ENCODE data around the gene C1orf56. TPM values are rescaled to one million over a fixed set of nuclear protein-coding genes. Genes with fewer than 3 reads are reported as not detected.

C1orf56 gene
- polyA plus RNA-seq, 1 of the 3 experiments (the other 2 are of a cell fraction): 5.5 TPM

DNA sequence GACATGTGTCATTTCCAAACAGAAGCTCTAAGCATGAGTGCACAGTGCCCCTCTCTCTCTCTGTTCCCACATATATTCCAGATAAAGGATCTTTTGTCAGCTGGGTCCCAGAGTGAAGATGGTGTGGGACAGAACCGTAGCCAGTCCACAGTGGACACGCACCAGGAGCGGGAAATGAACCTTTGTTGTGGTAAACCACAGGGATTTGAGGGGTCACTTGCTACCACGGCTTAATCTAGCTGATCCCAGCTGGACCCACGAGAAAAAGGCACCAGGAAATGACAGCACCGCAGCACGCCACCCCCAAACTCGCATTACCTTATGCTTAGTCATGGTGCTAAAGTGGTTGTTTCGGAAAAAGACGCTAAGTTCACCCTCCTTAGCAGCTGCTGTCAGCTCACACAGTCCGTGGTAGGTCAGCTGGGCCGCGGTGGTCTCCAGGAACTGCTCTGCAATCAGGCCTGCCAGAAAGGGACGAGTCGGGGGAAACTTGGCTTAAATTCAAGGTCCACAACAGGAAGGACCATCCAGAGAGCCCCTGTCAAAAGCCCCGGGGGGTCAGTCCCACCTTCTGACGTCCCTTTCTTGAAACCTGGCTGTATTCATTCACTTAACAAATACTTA is 48.4 kb upstream of the C1orf56 start:
- H3K27ac ChIP-seq (ENCODE audit: low read depth in 2 of 2, low read length in 1 of 2): no peak overlapping the region
- 75% methylated on average over 12 of the region's 17 CpGs for WGBS (ENCODE audit: low lambda C conversion rate)
- H3K9me3 ChIP-seq: no peaks in the 10 kb centered on the region
- no peaks in the 10 kb centered on the region for H4K20me1 ChIP-seq (ENCODE audit: insufficient read depth)
- no peaks in the 10 kb centered on the region for H3K9me2 ChIP-seq
- H3K27me3 ChIP-seq (ENCODE audit: insufficient read depth): no peaks in the 10 kb centered on the region
- POLR2A ChIA-PET: interaction anchor here (1.2 kb wide), 1 partner anchor 49 kb away, joined by 3 read pairs; no protein-coding TSS in a partner anchor
- peaks cover 0 to 11% of the 10 kb centered on the region in 2 experiments for H3K36me3 ChIP-seq (replicated peaks in 1 of 2; ENCODE audit: control insufficient read depth in 1 of 2, insufficient read depth in 2 of 2, low read length in 1 of 2)
- no peaks in the 10 kb centered on the region for H3F3A ChIP-seq (replicated peaks; ENCODE audit: insufficient read depth)
- no peak for DNase-seq
- no peak overlapping the region for H3K9ac ChIP-seq
- no peaks in the 10 kb centered on the region for H3K79me2 ChIP-seq (ENCODE audit: insufficient read depth)
- no peaks in the 10 kb centered on the region; a peak in 1 of 4 replicates for H3K4me1 ChIP-seq (ENCODE audit: control insufficient read depth in 1 of 2, insufficient read depth in 2 of 2, low read depth in 1 of 2, low read length in 1 of 2)
- TF ChIP-seq, protein P1, sequence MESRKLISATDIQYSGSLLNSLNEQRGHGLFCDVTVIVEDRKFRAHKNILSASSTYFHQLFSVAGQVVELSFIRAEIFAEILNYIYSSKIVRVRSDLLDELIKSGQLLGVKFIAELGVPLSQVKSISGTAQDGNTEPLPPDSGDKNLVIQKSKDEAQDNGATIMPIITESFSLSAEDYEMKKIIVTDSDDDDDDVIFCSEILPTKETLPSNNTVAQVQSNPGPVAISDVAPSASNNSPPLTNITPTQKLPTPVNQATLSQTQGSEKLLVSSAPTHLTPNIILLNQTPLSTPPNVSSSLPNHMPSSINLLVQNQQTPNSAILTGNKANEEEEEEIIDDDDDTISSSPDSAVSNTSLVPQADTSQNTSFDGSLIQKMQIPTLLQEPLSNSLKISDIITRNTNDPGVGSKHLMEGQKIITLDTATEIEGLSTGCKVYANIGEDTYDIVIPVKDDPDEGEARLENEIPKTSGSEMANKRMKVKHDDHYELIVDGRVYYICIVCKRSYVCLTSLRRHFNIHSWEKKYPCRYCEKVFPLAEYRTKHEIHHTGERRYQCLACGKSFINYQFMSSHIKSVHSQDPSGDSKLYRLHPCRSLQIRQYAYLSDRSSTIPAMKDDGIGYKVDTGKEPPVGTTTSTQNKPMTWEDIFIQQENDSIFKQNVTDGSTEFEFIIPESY (IDR thresholded peaks at IDR 0.05; ENCODE audit: borderline replicate concordance, low read depth): no peak
- TF ChIP-seq FOXM1 (IDR thresholded peaks at IDR 0.05; ENCODE audit: low read depth) (no peak), TEAD4 (IDR thresholded peaks at IDR 0.05; ENCODE audit: borderline replicate concordance, insufficient read depth) (no peak), POLR2AphosphoS5 (IDR thresholded peaks at IDR 0.05; ENCODE audit: low read depth, low read length) (no peak), RXRA (IDR thresholded peaks at IDR 0.05; ENCODE audit: borderline replicate concordance, low read depth) (no peak)
- TF ChIP-seq, protein P2, sequence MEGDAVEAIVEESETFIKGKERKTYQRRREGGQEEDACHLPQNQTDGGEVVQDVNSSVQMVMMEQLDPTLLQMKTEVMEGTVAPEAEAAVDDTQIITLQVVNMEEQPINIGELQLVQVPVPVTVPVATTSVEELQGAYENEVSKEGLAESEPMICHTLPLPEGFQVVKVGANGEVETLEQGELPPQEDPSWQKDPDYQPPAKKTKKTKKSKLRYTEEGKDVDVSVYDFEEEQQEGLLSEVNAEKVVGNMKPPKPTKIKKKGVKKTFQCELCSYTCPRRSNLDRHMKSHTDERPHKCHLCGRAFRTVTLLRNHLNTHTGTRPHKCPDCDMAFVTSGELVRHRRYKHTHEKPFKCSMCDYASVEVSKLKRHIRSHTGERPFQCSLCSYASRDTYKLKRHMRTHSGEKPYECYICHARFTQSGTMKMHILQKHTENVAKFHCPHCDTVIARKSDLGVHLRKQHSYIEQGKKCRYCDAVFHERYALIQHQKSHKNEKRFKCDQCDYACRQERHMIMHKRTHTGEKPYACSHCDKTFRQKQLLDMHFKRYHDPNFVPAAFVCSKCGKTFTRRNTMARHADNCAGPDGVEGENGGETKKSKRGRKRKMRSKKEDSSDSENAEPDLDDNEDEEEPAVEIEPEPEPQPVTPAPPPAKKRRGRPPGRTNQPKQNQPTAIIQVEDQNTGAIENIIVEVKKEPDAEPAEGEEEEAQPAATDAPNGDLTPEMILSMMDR (IDR thresholded peaks at IDR 0.05): no peak
- TF ChIP-seq, protein P3, sequence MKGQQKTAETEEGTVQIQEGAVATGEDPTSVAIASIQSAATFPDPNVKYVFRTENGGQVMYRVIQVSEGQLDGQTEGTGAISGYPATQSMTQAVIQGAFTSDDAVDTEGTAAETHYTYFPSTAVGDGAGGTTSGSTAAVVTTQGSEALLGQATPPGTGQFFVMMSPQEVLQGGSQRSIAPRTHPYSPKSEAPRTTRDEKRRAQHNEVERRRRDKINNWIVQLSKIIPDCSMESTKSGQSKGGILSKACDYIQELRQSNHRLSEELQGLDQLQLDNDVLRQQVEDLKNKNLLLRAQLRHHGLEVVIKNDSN (IDR thresholded peaks at IDR 0.05; ENCODE audit: borderline replicate concordance, low read depth): no peak
- H2AFZ ChIP-seq (ENCODE audit: low read depth): no peak overlapping the region
- no peak overlapping the region for H3K4me2 ChIP-seq
- CTCF ChIA-PET: interaction anchor here (0.8 to 15.9 kb wide), 2 partner anchors 19 to 25 kb away, joined by 3 to 371 read pairs; partner anchors contain the start of genes ANXA9 and CERS2
- no peak overlapping the region for H3K4me3 ChIP-seq (ENCODE audit: low read depth in 2 of 2, low read length in 1 of 2)

DNA sequence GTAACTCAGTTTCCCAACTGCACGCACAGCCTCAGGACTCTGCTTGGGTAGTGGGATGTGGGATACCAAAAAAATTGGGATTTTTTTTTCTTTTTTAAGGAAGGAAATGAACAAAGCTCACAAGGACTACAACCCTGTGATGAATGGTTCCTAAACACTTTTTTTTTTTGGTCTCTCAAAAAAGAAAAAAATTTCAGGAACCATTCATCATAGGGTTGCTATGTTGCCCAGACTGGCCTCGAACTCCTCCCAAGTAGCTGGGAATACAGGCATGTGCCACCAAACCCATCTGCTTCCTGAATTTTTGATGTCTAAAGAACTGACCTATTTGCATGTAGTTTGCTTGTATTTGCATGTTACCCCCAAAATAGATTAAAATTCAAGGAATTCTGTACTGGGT is 47.6 kb upstream of the C1orf56 start:
- Histone ChIP-seq H3K79me2 (ENCODE audit: insufficient read depth) (0 out of 2 replicates have a peak, but pooled peaks cover 1% of the 10 kb centered on the region), H3K36me3 (replicated peaks in 1 of 2; ENCODE audit: control insufficient read depth in 1 of 2, insufficient read depth in 2 of 2, low read length in 1 of 2) (peaks cover 0 to 11% of the 10 kb centered on the region in 2 experiments), H3K4me1 (ENCODE audit: control insufficient read depth in 1 of 2, insufficient read depth in 2 of 2, low read depth in 1 of 2, low read length in 1 of 2) (peaks cover 0 to 3% of the 10 kb centered on the region in 2 experiments; a peak in 1 of 4 replicates), H3K27ac (ENCODE audit: low read depth in 2 of 2, low read length in 1 of 2) (no peak overlapping the region), H3K9me3 (no peaks in the 10 kb centered on the region), H3K27me3 (ENCODE audit: insufficient read depth) (no peaks in the 10 kb centered on the region), H3K9me2 (no peaks in the 10 kb centered on the region), H3K9ac (no peak overlapping the region), H4K20me1 (ENCODE audit: insufficient read depth) (no peaks in the 10 kb centered on the region), H3K4me2 (no peak overlapping the region), H3K4me3 (ENCODE audit: low read depth in 2 of 2, low read length in 1 of 2) (no peak overlapping the region), H3F3A (replicated peaks; ENCODE audit: insufficient read depth) (no peaks in the 10 kb centered on the region), H2AFZ (ENCODE audit: low read depth) (no peak overlapping the region)
- 94% methylated on average over 2 of the region's 2 CpGs for WGBS (ENCODE audit: low lambda C conversion rate)
- no peak for DNase-seq
- TF ChIP-seq RFX5 (IDR thresholded peaks at IDR 0.05; ENCODE audit: low read length) (no peak), TCF12 (IDR thresholded peaks at IDR 0.05) (no peak), GABPA (IDR thresholded peaks at IDR 0.05; ENCODE audit: low read depth) (no peak), POLR2AphosphoS5 (IDR thresholded peaks at IDR 0.05; ENCODE audit: low read depth, low read length) (no peak), MEF2A (IDR thresholded peaks at IDR 0.05; ENCODE audit: borderline replicate concordance, low read depth) (no peak)
- TF ChIP-seq, protein P4, sequence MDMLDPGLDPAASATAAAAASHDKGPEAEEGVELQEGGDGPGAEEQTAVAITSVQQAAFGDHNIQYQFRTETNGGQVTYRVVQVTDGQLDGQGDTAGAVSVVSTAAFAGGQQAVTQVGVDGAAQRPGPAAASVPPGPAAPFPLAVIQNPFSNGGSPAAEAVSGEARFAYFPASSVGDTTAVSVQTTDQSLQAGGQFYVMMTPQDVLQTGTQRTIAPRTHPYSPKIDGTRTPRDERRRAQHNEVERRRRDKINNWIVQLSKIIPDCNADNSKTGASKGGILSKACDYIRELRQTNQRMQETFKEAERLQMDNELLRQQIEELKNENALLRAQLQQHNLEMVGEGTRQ (IDR thresholded peaks at IDR 0.05; ENCODE audit: borderline replicate concordance, low read depth, low read length): no peak
- TF ChIP-seq, protein P2 (IDR thresholded peaks at IDR 0.05): no peak
- TF ChIP-seq, protein P3 (IDR thresholded peaks at IDR 0.05; ENCODE audit: borderline replicate concordance, low read depth): no peak
- TF ChIP-seq, protein P5, sequence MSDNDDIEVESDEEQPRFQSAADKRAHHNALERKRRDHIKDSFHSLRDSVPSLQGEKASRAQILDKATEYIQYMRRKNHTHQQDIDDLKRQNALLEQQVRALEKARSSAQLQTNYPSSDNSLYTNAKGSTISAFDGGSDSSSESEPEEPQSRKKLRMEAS (IDR thresholded peaks at IDR 0.05; ENCODE audit: low read depth): no peak
- ChIA-PET CTCF (interaction anchor here (0.8 to 15.9 kb wide), 2 partner anchors 20 to 25 kb away, joined by 3 to 371 read pairs; partner anchors contain the start of genes ANXA9 and CERS2), POLR2A (interaction anchor here (1.2 kb wide), 1 partner anchor 48 kb away, joined by 3 read pairs; no protein-coding TSS in a partner anchor)

Data from SK-N-SH (cell line).